Pons (tissue), 1 donor: ENCODE results near the gene HES7.
A peak's percentile ranks its signal among the peaks of the same experiment; 100 is the strongest.
"Not testable (repeated sequence)": the region's sequence is repeated elsewhere in the genome, so short reads cannot be mapped to it uniquely, and the experiment has no call there.

ENCODE experiments used
- DNase-seq: peaks from one replicate; pipeline ENCODE4 v3.0.0-alpha.2; 2016; ENCODE audit warnings: low spot score

HES7 gene

GRCh38 chr17:8100111-8100510 is 23.8 kb downstream of the HES7 start:
- DNase-seq: no peak

- DNase-seq: no peak
Observed at GRCh38 chr17:8096541-8096940, 27.4 kb downstream of the HES7 start.

GRCh38 chr17:8095361-8095760 is 28.5 kb downstream of the HES7 start:
- DNase-seq: no peak

- no peak for DNase-seq
Observed at GRCh38 chr17:8091033-8091687, 32.7 kb downstream of the HES7 start.

GRCh38 chr17:8089728-8090127 is 34.2 kb downstream of the HES7 start:
- no peak for DNase-seq

GRCh38 chr17:8087952-8088230 is 36.0 kb downstream of the HES7 start:
- DNase-seq: no peak

GRCh38 chr17:8087075-8087951 is 36.6 kb downstream of the HES7 start, which contains the start of gene ALOX12B:
Gene ALOX12B (minus strand): TSS chr17:8087716. CDS start chr17:8087442, 274 bp downstream.
- no peak for DNase-seq

- DNase-seq: no peak
Observed at GRCh38 chr17:8084250-8084649, 39.7 kb downstream of the HES7 start.

- no peak for DNase-seq
Observed at GRCh38 chr17:8082292-8082691, 41.6 kb downstream of the HES7 start.

GRCh38 chr17:8081876-8082275 is 42.0 kb downstream of the HES7 start:
- no peak for DNase-seq

GRCh38 chr17:8080799-8081219 is 43.1 kb downstream of the HES7 start:
- DNase-seq: no peak

- DNase-seq: no peak
Observed at GRCh38 chr17:8080208-8080798, 43.6 kb downstream of the HES7 start.

- peak; percentile 25 for DNase-seq
Observed at GRCh38 chr17:8079291-8080207, 44.4 kb downstream of the HES7 start.

GRCh38 chr17:8077939-8078338 is 46.0 kb downstream of the HES7 start:
- not testable (repeated sequence) for DNase-seq

GRCh38 chr17:8076502-8077266 is 47.2 kb downstream of the HES7 start:
- no peak for DNase-seq

- DNase-seq: no peak
Observed at GRCh38 chr17:8075574-8076342, 48.1 kb downstream of the HES7 start.

GRCh38 chr17:8075081-8075480 is 48.8 kb downstream of the HES7 start:
- no peak for DNase-seq

- DNase-seq: no peak
Observed at GRCh38 chr17:8074554-8074953, 49.4 kb downstream of the HES7 start.

- no peak for DNase-seq
Observed at GRCh38 chr17:8073627-8074484, 50.0 kb downstream of the HES7 start.
